IMR-90 (cell line): ENCODE results near the gene AKAP6. TPM values are rescaled to one million over a fixed set of nuclear protein-coding genes. Genes with fewer than 3 reads are reported as not detected.

Experiments used
- ATAC-seq: fragments of 200-7000 bp; cut with Tn5 transposase; 2 replicates; pipeline ENCODE4 v1.9.1; 2020; ENCODE audit warnings: low read depth, mild to moderate bottlenecking, moderate library complexity
- BruUV-seq: library from RNA; stranded (reverse); fragments of 400-500 nt; replicated peaks from 2 replicates; lab custom pipeline; 2021; lab: Mats Ljungman, UMichigan
- CTCF ChIA-PET: fragments of 300-600 bp; formaldehyde crosslinking; extraction: SDS; loops from one replicate; lab custom pipeline; 2021; ENCODE audit warnings: antibody characterized with exemption; lab: Yijun Ruan, JAX
- POLR2A ChIA-PET: fragments of 300-600 bp; sonication (Branson Sonifier 250); formaldehyde crosslinking; loops from one replicate; lab custom pipeline; 2022; ENCODE audit warnings: antibody characterized with exemption; ENCODE audit not compliant: unreplicated experiment; lab: Charles Lee
- DNase-seq: peaks from one replicate; pipeline ENCODE4 v3.0.0; 2013
- H2AFZ ChIP-seq: replicated peaks from 2 replicates; pipeline ENCODE3; 2013; ENCODE audit warnings: low read length, mild to moderate bottlenecking; ENCODE audit not compliant: poor library complexity
- H2AK5ac ChIP-seq: 2 replicates; pipeline ENCODE4 v1.6.1; 2013; ENCODE audit warnings: low read depth, low read length, inconsistent platforms
- H2AK9ac ChIP-seq: replicated peaks from 2 replicates; pipeline ENCODE3; 2013; ENCODE audit warnings: mild to moderate bottlenecking, low read depth, low read length, moderate library complexity; ENCODE audit not compliant: poor library complexity
- H2BK120ac ChIP-seq: 2 replicates; pipeline ENCODE4 v1.6.1; 2013; ENCODE audit warnings: low read depth, low read length, inconsistent platforms
- H2BK15ac ChIP-seq: 3 replicates; pipeline ENCODE4 v1.6.1; 2013; ENCODE audit warnings: low read depth, low read length, inconsistent platforms
- H2BK20ac ChIP-seq: 2 replicates; pipeline ENCODE4 v1.6.1; 2013; ENCODE audit warnings: low read depth, mild to moderate bottlenecking, inconsistent platforms, low read length, moderate library complexity
- H2BK5ac ChIP-seq: 2 replicates; pipeline ENCODE4 v1.6.1; 2013; ENCODE audit warnings: mild to moderate bottlenecking, low read depth, low read length, inconsistent platforms; ENCODE audit not compliant: poor library complexity, severe bottlenecking
- H3K14ac ChIP-seq: replicated peaks from 2 replicates; pipeline ENCODE4 v1.6.1; 2013; ENCODE audit warnings: low read depth, low read length, inconsistent platforms
- H3K18ac ChIP-seq: 2 replicates; pipeline ENCODE4 v1.6.1; 2013; ENCODE audit warnings: low read depth, low read length, control low read depth
- H3K23ac ChIP-seq: 2 replicates; pipeline ENCODE4 v1.6.1; 2013; ENCODE audit warnings: low read depth, low read length, inconsistent platforms
- H3K27ac ChIP-seq: 2 replicates; pipeline ENCODE4 v1.5.1; 2013; ENCODE audit warnings: mild to moderate bottlenecking, control low read depth, low read length; ENCODE audit not compliant: insufficient read depth
- H3K27me3 ChIP-seq: 2 replicates; pipeline ENCODE4 v1.6.1; 2013; ENCODE audit warnings: low read length; ENCODE audit not compliant: control insufficient read depth, insufficient read depth
- H3K36me3 ChIP-seq: 2 replicates; pipeline ENCODE4 v1.6.1; 2013; ENCODE audit warnings: low read length, mixed read lengths; ENCODE audit not compliant: control insufficient read depth, insufficient read depth
- H3K4ac ChIP-seq: 2 replicates; pipeline ENCODE4 v1.6.1; 2013; ENCODE audit warnings: low read depth, low read length, inconsistent platforms
- H3K4me1 ChIP-seq: 2 replicates; pipeline ENCODE4 v1.6.1; 2013; ENCODE audit warnings: low read length, mixed read lengths; ENCODE audit not compliant: control insufficient read depth, insufficient read depth
- H3K4me2 ChIP-seq: 2 replicates; pipeline ENCODE4 v1.6.1; 2013; ENCODE audit warnings: low read depth, mild to moderate bottlenecking, control low read depth, low read length, moderate library complexity
- H3K4me3 ChIP-seq: 2 replicates; pipeline ENCODE4 v1.5.1; 2013; ENCODE audit warnings: low read depth, mild to moderate bottlenecking, control low read depth, low read length, moderate library complexity; ENCODE audit not compliant: insufficient read depth
- H3K56ac ChIP-seq: 2 replicates; pipeline ENCODE4 v1.6.1; 2013; ENCODE audit warnings: low read length, inconsistent platforms; ENCODE audit not compliant: insufficient read depth; ENCODE audit errors: extremely low read depth
- H3K79me1 ChIP-seq, 2 experiments: 2 replicates each; pipeline ENCODE4 v1.6.1; 2013; ENCODE audit warnings: low read length in 2 of 2, inconsistent platforms in 1 of 2, low read depth in 1 of 2
- H3K9ac ChIP-seq: 2 replicates; pipeline ENCODE4 v1.6.1; 2013; ENCODE audit warnings: low read depth, low read length, control low read depth
- H3K9me1 ChIP-seq: 2 replicates; pipeline ENCODE4 v1.6.1; 2013; ENCODE audit warnings: low read length, inconsistent platforms; ENCODE audit not compliant: insufficient read depth
- H3K9me3 ChIP-seq: 2 replicates; pipeline ENCODE4 v1.6.1; 2013; ENCODE audit warnings: low read length; ENCODE audit not compliant: control insufficient read depth, insufficient read depth
- H4K20me1 ChIP-seq: 2 replicates; pipeline ENCODE4 v1.6.1; 2013; ENCODE audit warnings: low read length, inconsistent platforms; ENCODE audit not compliant: insufficient read depth
- H4K5ac ChIP-seq: 2 replicates; pipeline ENCODE4 v1.6.1; 2013; ENCODE audit warnings: mild to moderate bottlenecking, low read depth, low read length, control low read depth
- H4K8ac ChIP-seq, 2 experiments: 2 replicates each; pipeline ENCODE4 v1.6.1; 2013; ENCODE audit warnings: low read depth in 2 of 2, low read length in 2 of 2, control low read depth in 1 of 2, inconsistent platforms in 1 of 2
- H4K91ac ChIP-seq: 2 replicates; pipeline ENCODE4 v1.6.1; 2013; ENCODE audit warnings: low read depth, low read length, inconsistent platforms; ENCODE audit not compliant: insufficient read depth
- BHLHE40 ChIP-seq: fragments of 150-350 bp; IDR thresholded peaks from 2 replicates; pipeline ENCODE4 v1.6.1; 2016; ENCODE audit warnings: mild to moderate bottlenecking, low read depth, low read length
- CEBPB ChIP-seq: IDR thresholded peaks from 2 replicates; pipeline ENCODE4 v1.6.1; 2012; ENCODE audit warnings: low read depth, low read length, improper control_type of control experiment
- CHD1 ChIP-seq: IDR thresholded peaks from 2 replicates; pipeline ENCODE4 v1.6.1; 2012; ENCODE audit warnings: low read depth, low read length, improper control_type of control experiment
- FOS ChIP-seq: fragments of 150-350 bp; IDR thresholded peaks from 2 replicates; pipeline ENCODE4 v1.6.1; 2016; ENCODE audit warnings: low read depth, low read length
- MAFK ChIP-seq: IDR thresholded peaks from 2 replicates; pipeline ENCODE4 v1.6.1; 2012; ENCODE audit warnings: low read depth, low read length, improper control_type of control experiment
- MAZ ChIP-seq: IDR thresholded peaks from 2 replicates; pipeline ENCODE4 v1.6.1; 2012; ENCODE audit warnings: low read depth, mild to moderate bottlenecking, low read length, improper control_type of control experiment, moderate library complexity, borderline replicate concordance
- MXI1 ChIP-seq: IDR thresholded peaks from 2 replicates; pipeline ENCODE4 v1.6.1; 2012; ENCODE audit warnings: low read depth, mild to moderate bottlenecking, low read length, moderate library complexity, borderline replicate concordance
- NFE2L2 ChIP-seq: fragments of 150-350 bp; IDR thresholded peaks from 2 replicates; pipeline ENCODE4 v1.6.1; 2016; ENCODE audit warnings: low read depth, mild to moderate bottlenecking, low read length
- POLR2A ChIP-seq: IDR thresholded peaks from 2 replicates; pipeline ENCODE4 v1.6.1; 2012; ENCODE audit warnings: mild to moderate bottlenecking, low read depth, low read length
- RAD21 ChIP-seq: IDR thresholded peaks from 2 replicates; pipeline ENCODE4 v1.6.1; 2012; ENCODE audit warnings: low read length, improper control_type of control experiment
- RCOR1 ChIP-seq: IDR thresholded peaks from 2 replicates; pipeline ENCODE4 v1.6.1; 2012; ENCODE audit warnings: mild to moderate bottlenecking, low read length, improper control_type of control experiment; ENCODE audit not compliant: insufficient replicate concordance
- RFX5 ChIP-seq: IDR thresholded peaks from 2 replicates; pipeline ENCODE4 v1.8.0; 2012; ENCODE audit warnings: low read depth, mild to moderate bottlenecking, low read length, moderate library complexity
- SMC3 ChIP-seq: fragments of 150-350 bp; IDR thresholded peaks from 2 replicates; pipeline ENCODE4 v1.6.1; 2016; ENCODE audit warnings: low read depth, mild to moderate bottlenecking, antibody characterized with exemption, low read length, moderate library complexity
- WGBS, 2 experiments: methylation state at CpG; one replicate each; pipeline versions ENCODE4 v1.1.5 to v1.1.7; 2013; ENCODE audit warnings: missing lambda C conversion rate in 2 of 2; ENCODE audit not compliant: insufficient read length in 1 of 2; ENCODE audit errors: extremely low coverage in 2 of 2; 5-methylcytosine and 5-hydroxymethylcytosine counted together
- dilution Hi-C: fragments of 300-500 bp; cut with HindIII; formaldehyde crosslinking; loops from one replicate; pipeline ENCODE4 v1.14.3; 2018; ENCODE audit warnings: low sequenced_read_pairs; ENCODE audit not compliant: unreplicated experiment
- in situ Hi-C: fragments of 300-500 bp; cut with MboI; formaldehyde crosslinking; loops from 3 replicates; pipeline ENCODE4 v1.14.3; 2019; ENCODE audit warnings: low sequenced_read_pairs, inconsistent platforms, mixed read lengths
- intact Hi-C: fragments of 100-400 bp; cut with micrococcal nuclease; formaldehyde crosslinking; loops from 2 replicates; pipeline ENCODE4 v1.10.0; 2022
- polyA plus RNA-seq, 3 experiments: library from polyadenylated mRNA; depleted of rRNA; stranded (reverse); fragments of >200 nt; gene quantifications; 2 replicates each; pipeline ENCODE4 v1.2.3, GENCODE V29; 2012; ENCODE audit warnings: low replicate concordance in 1 of 3
- total RNA-seq: library from RNA; depleted of rRNA; stranded (reverse); fragments of >200 nt; gene quantifications from 2 replicates; pipeline ENCODE4 v1.2.3, GENCODE V29; 2012
- TF ChIP-seq, protein P1 (sequence below): fragments of 150-350 bp; IDR thresholded peaks from 2 replicates; pipeline ENCODE4 v1.6.1; 2017; ENCODE audit warnings: mild to moderate bottlenecking, antibody characterized with exemption, low read length, low read depth
- TF ChIP-seq, protein P2 (sequence below): fragments of 150-350 bp; IDR thresholded peaks from 2 replicates; pipeline ENCODE4 v1.6.1; 2016; ENCODE audit warnings: low read depth, mild to moderate bottlenecking, low read length, moderate library complexity, borderline replicate concordance
- TF ChIP-seq, protein P3 (sequence below): conservative IDR thresholded peaks from 2 replicates; pipeline ENCODE4 v1.5.1; 2012; ENCODE audit warnings: mild to moderate bottlenecking, low read depth, low read length, improper control_type of control experiment

Gene AKAP6
- total and polyA plus RNA-seq, 2 of the 4 experiments (the other 2 are of a cell fraction), result 0.22 to 1.6 TPM

DNA sequence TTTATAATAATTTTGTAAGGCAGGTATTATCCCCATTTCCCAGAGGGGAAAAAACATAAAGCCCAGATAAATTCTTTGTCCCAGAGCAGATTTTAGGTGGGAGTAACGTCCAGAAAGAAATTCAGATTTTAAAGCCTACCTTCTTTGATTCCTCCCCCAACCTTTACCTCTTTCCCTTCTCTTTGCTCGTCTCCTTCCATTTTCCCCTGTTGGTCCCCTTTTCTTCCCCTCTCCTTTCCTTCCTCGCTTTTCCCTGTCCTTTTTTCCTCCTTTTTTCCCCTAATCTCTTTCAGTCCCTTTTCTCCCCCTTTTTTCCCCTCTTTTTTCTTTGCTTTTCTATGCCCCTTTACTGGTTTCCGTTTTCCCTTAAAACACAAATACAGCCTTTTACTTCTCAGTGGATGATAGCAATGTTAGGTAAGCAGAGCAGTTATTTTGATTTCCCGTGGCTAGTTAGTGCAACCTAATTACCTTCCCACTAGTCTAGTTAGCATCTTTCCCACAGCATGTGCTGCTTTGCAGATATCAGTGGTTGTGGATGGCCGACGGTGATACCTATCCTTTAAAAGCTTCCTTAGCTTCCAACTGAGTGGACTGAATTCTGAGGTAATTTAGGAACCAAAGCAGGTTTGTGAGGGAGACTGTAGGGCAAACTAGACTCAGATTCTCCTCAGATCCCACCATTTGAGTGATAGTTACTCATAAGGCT is 10.9 kb upstream of the AKAP6 start:
- Histone ChIP-seq H4K20me1 (no peaks in the 10 kb centered on the region), H2BK5ac (no peak overlapping the region), H3K27ac (no peak overlapping the region), H4K8ac (no peak overlapping the region), H3K14ac (no peak overlapping the region), H3K9me1 (no peaks in the 10 kb centered on the region), H3K36me3 (no peaks in the 10 kb centered on the region), H3K56ac (no peak overlapping the region), H3K9me3 (no peaks in the 10 kb centered on the region), H3K4me2 (no peak overlapping the region), H3K4me1 (no peaks in the 10 kb centered on the region), H3K9ac (no peak overlapping the region), H4K91ac (no peak overlapping the region), H3K23ac (no peak overlapping the region), H3K18ac (no peak overlapping the region), H2AK5ac (no peak overlapping the region), H3K4ac (no peak overlapping the region), H2AK9ac (no peak overlapping the region), H2BK120ac (no peak overlapping the region), H2AFZ (no peak overlapping the region), H3K79me1 (no peaks in the 10 kb centered on the region), H4K5ac (no peak overlapping the region), H3K4me3 (no peak overlapping the region), H2BK20ac (no peak overlapping the region), H2BK15ac (no peak overlapping the region), H3K27me3 (peaks cover 10% of the 10 kb centered on the region; the same call in 1 of the 2 replicates)
- ATAC-seq, result no peak
- BruUV-seq, result no TSS peak
- WGBS, 2 experiments, result 59% methylated on average over 2 of the region's 7 CpGs; no CpG with 5 or more reads in 1 of the 2 experiments
- no peak for DNase-seq
- intact Hi-C loops (no loop called here), in situ Hi-C loops (no loop called here), dilution Hi-C loops (no loop called here)
- ChIA-PET POLR2A (no interaction called here), CTCF (no interaction called here)
- TF ChIP-seq MAZ (no peak), BHLHE40 (no peak), CHD1 (no peak), NFE2L2 (no peak), POLR2A (no peak), CEBPB (no peak), MAFK (no peak), RCOR1 (no peak), SMC3 (no peak), FOS (no peak), RFX5 (no peak), RAD21 (no peak), MXI1 (no peak)
- TF ChIP-seq, protein P1, sequence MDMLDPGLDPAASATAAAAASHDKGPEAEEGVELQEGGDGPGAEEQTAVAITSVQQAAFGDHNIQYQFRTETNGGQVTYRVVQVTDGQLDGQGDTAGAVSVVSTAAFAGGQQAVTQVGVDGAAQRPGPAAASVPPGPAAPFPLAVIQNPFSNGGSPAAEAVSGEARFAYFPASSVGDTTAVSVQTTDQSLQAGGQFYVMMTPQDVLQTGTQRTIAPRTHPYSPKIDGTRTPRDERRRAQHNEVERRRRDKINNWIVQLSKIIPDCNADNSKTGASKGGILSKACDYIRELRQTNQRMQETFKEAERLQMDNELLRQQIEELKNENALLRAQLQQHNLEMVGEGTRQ, result no peak
- TF ChIP-seq, protein P2, sequence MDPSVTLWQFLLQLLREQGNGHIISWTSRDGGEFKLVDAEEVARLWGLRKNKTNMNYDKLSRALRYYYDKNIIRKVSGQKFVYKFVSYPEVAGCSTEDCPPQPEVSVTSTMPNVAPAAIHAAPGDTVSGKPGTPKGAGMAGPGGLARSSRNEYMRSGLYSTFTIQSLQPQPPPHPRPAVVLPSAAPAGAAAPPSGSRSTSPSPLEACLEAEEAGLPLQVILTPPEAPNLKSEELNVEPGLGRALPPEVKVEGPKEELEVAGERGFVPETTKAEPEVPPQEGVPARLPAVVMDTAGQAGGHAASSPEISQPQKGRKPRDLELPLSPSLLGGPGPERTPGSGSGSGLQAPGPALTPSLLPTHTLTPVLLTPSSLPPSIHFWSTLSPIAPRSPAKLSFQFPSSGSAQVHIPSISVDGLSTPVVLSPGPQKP, result no peak
- TF ChIP-seq, protein P3, sequence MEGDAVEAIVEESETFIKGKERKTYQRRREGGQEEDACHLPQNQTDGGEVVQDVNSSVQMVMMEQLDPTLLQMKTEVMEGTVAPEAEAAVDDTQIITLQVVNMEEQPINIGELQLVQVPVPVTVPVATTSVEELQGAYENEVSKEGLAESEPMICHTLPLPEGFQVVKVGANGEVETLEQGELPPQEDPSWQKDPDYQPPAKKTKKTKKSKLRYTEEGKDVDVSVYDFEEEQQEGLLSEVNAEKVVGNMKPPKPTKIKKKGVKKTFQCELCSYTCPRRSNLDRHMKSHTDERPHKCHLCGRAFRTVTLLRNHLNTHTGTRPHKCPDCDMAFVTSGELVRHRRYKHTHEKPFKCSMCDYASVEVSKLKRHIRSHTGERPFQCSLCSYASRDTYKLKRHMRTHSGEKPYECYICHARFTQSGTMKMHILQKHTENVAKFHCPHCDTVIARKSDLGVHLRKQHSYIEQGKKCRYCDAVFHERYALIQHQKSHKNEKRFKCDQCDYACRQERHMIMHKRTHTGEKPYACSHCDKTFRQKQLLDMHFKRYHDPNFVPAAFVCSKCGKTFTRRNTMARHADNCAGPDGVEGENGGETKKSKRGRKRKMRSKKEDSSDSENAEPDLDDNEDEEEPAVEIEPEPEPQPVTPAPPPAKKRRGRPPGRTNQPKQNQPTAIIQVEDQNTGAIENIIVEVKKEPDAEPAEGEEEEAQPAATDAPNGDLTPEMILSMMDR, result no peak
